NT2/D1 (cell line): ENCODE measurements around the gene ZNF366.

Experiments
- SUZ12 ChIP-seq: IDR thresholded peaks from 2 replicates; pipeline ENCODE4 v1.6.1; 2011; ENCODE audit not compliant: insufficient read length, insufficient read depth; ENCODE audit errors: extremely low read depth
- YY1 ChIP-seq: IDR thresholded peaks from 2 replicates; pipeline ENCODE4 v1.6.1; 2011; ENCODE audit not compliant: insufficient read length, insufficient read depth
- ZNF274 ChIP-seq: IDR thresholded peaks from 2 replicates; pipeline ENCODE4 v1.6.1; 2011; ENCODE audit warnings: mild to moderate bottlenecking, low read depth, low read length

GRCh38 chr5:72498284-72498683 lies 8.9 kb downstream of the ZNF366 start:
- TF ChIP-seq ZNF274 (no peak), YY1 (no peak), SUZ12 (no peak)
